GM06990 (cell line): ENCODE measurements around the gene TTC23.

Experiments used
- DNase-seq: peaks from one replicate; pipeline ENCODE4 v3.0.0-alpha.2; 2011; ENCODE audit not compliant: insufficient read length; ENCODE audit errors: extremely low read depth
- H3K27me3 ChIP-seq: replicated peaks from 2 replicates; pipeline ENCODE4 v1.6.0; 2011; ENCODE audit warnings: low read length; ENCODE audit not compliant: control insufficient read depth, insufficient read depth
- H3K36me3 ChIP-seq: 2 replicates; pipeline ENCODE4 v1.5.1; 2011; ENCODE audit warnings: low read length; ENCODE audit not compliant: control insufficient read depth, insufficient read depth
- H3K4me3 ChIP-seq: replicated peaks from 2 replicates; pipeline ENCODE4 v1.5.1; 2011; ENCODE audit warnings: low read depth, mild to moderate bottlenecking, control low read depth, low read length
- CTCF ChIP-seq: IDR thresholded peaks from 2 replicates; pipeline ENCODE4 v1.5.1; 2011; ENCODE audit warnings: low read length, control low read depth, mild to moderate bottlenecking, inconsistent platforms; ENCODE audit not compliant: insufficient read depth, poor library complexity, severe bottlenecking

Gene TTC23

DNA sequence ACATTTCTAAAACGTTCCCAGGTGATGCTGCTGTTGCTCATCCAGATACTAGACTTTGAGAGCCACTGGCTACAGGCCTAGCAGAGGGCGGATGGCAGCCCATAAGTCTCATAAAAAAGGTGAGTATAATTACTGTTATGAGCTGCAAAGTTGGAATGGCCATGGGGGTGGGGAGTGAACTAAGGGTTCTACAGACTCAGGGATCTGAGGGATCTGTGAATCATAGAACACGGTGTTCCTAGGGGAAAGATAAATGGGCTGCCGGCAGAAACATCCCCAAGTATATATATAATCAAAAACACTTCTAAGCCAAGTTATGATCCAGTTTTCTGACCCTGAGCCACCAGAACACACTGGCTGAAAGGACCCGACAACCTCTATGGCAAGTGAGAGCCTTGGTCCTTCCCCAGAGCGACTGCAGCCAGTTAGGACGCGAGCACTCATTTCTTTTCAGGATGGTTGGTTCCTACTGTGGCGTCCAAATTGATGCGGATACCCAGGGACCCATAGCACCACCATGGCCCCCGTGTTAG, 152.4 kb downstream of the TTC23 start:
- H3K4me3 ChIP-seq: no peak overlapping the region
- no peak for TF ChIP-seq CTCF
- no peaks in the 10 kb centered on the region for H3K36me3 ChIP-seq
- H3K27me3 ChIP-seq: peaks cover 2% of the 10 kb centered on the region; the same call in 1 of the 2 replicates
- no peak for DNase-seq

DNA sequence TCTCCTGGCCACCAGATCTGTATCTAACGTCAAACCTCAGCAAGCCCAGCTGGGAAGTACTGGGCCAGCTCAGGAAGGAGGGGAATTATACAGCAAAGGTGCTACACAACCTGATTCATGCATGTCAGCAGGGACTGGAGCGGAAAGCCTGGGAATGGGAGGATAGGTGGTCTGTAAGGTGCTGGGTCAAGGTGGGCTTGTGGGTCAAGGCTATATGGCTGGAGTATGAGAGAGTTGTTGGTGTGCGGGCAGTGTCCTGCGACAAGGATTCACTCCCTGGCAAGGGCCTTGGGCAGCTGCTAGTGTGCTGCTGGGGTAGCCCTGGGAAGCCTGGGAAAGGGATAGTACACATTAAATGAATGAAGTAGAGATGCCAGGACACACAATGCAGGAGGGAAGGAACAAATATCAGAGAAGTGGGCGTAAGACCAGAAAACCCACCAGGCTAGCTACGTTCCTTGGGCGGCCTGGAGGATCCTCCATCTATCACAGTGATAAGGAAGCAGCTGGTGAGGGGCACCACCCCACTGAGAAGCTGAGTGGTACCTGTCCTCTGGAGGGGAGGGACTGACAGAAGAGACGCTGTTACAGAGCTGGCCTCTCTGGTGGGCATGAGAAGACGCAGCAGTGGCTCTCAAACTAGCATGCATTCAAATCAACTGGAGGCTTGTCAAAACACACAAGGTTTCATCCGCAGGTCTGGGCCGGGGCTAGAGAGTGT, 153.0 kb downstream of the TTC23 start:
- Histone ChIP-seq H3K36me3 (no peaks in the 10 kb centered on the region), H3K4me3 (no peak overlapping the region), H3K27me3 (peaks cover 2% of the 10 kb centered on the region; the same call in 1 of the 2 replicates)
- no peak for TF ChIP-seq CTCF
- DNase-seq: no peak

DNA sequence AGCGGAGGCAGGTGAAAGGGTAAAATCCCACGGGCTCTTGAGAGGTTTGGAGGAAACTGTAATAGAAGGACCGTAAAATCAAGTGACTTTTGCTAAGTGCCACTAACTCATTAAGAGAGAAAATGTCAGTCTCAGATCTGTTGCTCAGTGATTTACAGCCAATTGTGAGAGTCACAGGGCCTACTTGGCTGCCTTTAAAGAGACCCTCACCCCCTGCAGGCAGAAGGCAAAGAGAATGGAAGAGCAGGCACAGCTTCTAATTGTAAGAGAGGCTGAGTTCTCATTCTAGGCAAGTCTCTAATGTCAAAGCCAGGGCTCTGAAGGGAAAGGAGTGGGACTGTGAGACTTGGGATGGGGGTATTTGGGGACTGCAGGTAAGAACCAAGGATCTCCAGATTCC, 153.8 kb downstream of the TTC23 start:
- no peak for TF ChIP-seq CTCF
- no peak for DNase-seq
- Histone ChIP-seq H3K4me3 (no peak overlapping the region), H3K36me3 (no peaks in the 10 kb centered on the region), H3K27me3 (peaks cover 2% of the 10 kb centered on the region; the same call in 1 of the 2 replicates)

DNA sequence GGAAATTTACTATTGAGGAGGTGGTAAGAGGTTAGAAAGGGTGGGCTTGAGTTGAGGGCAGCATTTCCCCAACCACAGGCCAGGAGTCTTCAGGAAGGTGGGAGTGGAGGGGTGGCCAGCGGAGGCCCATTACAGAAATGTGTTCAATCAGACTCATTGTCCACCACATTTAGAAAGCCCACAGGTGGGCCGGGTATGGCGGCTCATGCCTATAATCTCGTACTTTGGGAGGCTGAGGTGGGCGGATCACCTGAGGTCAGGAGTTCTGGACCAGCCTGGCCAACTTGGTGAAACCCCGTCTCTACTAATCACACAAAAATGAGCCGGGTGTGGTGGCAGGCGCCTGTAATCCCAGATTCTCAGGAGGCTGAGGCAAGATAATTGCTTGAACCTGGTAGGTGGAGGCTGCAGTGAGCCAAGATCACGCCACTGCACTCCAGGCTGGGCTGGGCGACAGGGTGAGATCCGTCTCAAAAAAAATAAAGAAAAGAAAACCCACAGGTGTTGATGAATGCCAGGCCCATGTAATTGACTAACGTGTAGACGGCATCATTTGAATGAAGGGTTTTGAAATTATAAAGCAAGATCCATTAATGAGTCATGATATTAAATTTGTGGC, 156.7 kb downstream of the TTC23 start:
- Histone ChIP-seq H3K4me3 (no peak overlapping the region), H3K27me3 (no peaks in the 10 kb centered on the region), H3K36me3 (no peaks in the 10 kb centered on the region)
- no peak for DNase-seq
- no peak for TF ChIP-seq CTCF

DNA sequence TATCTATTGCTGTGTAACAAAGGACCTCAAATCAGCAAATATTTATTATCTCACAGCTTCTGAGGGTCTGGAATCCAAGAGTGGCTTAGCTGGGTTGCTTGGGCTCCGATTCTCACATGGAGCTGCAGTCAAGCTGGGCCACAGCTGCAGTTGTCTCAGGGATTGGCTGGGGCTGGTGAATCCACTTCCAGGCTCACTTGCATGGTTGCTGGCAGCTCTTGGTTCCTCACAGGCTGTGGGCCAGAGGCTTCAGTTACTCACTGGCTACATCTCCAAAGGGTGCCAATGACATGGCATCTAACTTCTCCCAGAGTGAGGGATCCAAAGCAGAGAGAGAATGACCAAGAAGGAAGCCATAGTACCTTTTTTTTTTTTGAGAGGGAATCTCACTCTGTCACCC, 158.4 kb downstream of the TTC23 start:
- H3K4me3 ChIP-seq: no peak overlapping the region
- no peaks in the 10 kb centered on the region for H3K27me3 ChIP-seq
- TF ChIP-seq CTCF: no peak
- no peak for DNase-seq
- H3K36me3 ChIP-seq: no peaks in the 10 kb centered on the region
